HepG2 (cell line): ENCODE data around the gene LEAP2. TPM values are rescaled to one million over a fixed set of nuclear protein-coding genes. Genes with fewer than 3 reads are reported as not detected.
A peak's percentile ranks its signal among the peaks of the same experiment; 100 is the strongest.

Source experiments
- HES4 ChIP-seq: sonication (generic); formaldehyde crosslinking; IDR thresholded peaks from 2 replicates; pipeline ENCODE4 v1.9.0; 2021; ENCODE audit warnings: mild to moderate bottlenecking, missing genetic modification reagents, borderline replicate concordance
- HMGA1 ChIP-seq: sonication (generic); formaldehyde crosslinking; conservative IDR thresholded peaks from 2 replicates; pipeline ENCODE4 v1.4.0; 2020; ENCODE audit warnings: missing genetic modification reagents
- HOXA7 ChIP-seq: sonication (generic); formaldehyde crosslinking; IDR thresholded peaks from 2 replicates; pipeline ENCODE4 v1.8.1; 2022; ENCODE audit warnings: mild to moderate bottlenecking, missing genetic modification reagents, moderate library complexity
- KLF16 ChIP-seq, 2 experiments: sonication (generic) in 1 of 2; formaldehyde crosslinking in 1 of 2; IDR thresholded peaks; 2 replicates each; pipeline versions ENCODE4 v1.6.1 to v1.8.0; 2016 to 2023; ENCODE audit warnings: missing genetic modification reagents in 2 of 2, missing compliant biosample characterization in 1 of 2
- NFRKB ChIP-seq: fragments of 450-650 bp; IDR thresholded peaks from 2 replicates; pipeline ENCODE4 v1.6.1; 2017
- SMAD3 ChIP-seq: sonication (generic); formaldehyde crosslinking; IDR thresholded peaks from 2 replicates; pipeline ENCODE4 v1.4.0; 2020; ENCODE audit warnings: missing genetic modification reagents
- THYN1 ChIP-seq: sonication (generic); formaldehyde crosslinking; IDR thresholded peaks from 2 replicates; pipeline ENCODE4 v1.8.1; 2023; ENCODE audit warnings: low read depth, mild to moderate bottlenecking, moderate library complexity, missing genetic modification reagents, borderline replicate concordance
- ZNF101 ChIP-seq: sonication (generic); formaldehyde crosslinking; IDR thresholded peaks from 2 replicates; pipeline ENCODE4 v1.4.0; 2020; ENCODE audit warnings: mild to moderate bottlenecking, low read depth, missing genetic modification reagents, borderline replicate concordance
- ZNF121 ChIP-seq: sonication (generic); formaldehyde crosslinking; IDR thresholded peaks from 2 replicates; pipeline ENCODE4 v1.5.0; 2020; ENCODE audit warnings: mild to moderate bottlenecking, missing genetic modification reagents
- ZNF160 ChIP-seq: sonication (generic); formaldehyde crosslinking; IDR thresholded peaks from 2 replicates; pipeline ENCODE4 v1.8.0; 2022; ENCODE audit warnings: mild to moderate bottlenecking, inconsistent platforms, missing genetic modification reagents
- ZNF256 ChIP-seq: sonication (generic); formaldehyde crosslinking; conservative IDR thresholded peaks from 2 replicates; pipeline ENCODE4 v1.4.0; 2020; ENCODE audit warnings: missing genetic modification reagents
- ZNF354B ChIP-seq: sonication (generic); formaldehyde crosslinking; IDR thresholded peaks from 2 replicates; pipeline ENCODE4 v1.8.0; 2022; ENCODE audit warnings: mild to moderate bottlenecking, missing genetic modification reagents
- ZNF484 ChIP-seq: sonication (generic); formaldehyde crosslinking; IDR thresholded peaks from 2 replicates; pipeline ENCODE4 v1.5.1; 2020; ENCODE audit warnings: mild to moderate bottlenecking, low read depth, missing genetic modification reagents, borderline replicate concordance
- ZNF781 ChIP-seq: sonication (generic); formaldehyde crosslinking; IDR thresholded peaks from 2 replicates; pipeline ENCODE4 v1.5.1; 2020; ENCODE audit warnings: borderline replicate concordance, mild to moderate bottlenecking, missing genetic modification reagents; ENCODE audit errors: not compliant biosample characterization
- ZNF891 ChIP-seq: sonication (generic); formaldehyde crosslinking; IDR thresholded peaks from 2 replicates; pipeline ENCODE4 v1.5.0; 2020; ENCODE audit warnings: mild to moderate bottlenecking, missing genetic modification reagents
- polyA plus RNA-seq, 8 experiments: library from polyadenylated mRNA; depleted of rRNA in 3 of 8; stranded (reverse) in 7 of 8; unstranded in 1 of 8; fragments of >200 nt; fragmentation: Illumina TruSeq in 4 of 8; extraction: Trizol in 4 of 8; gene quantifications; 2 replicates each; pipeline versions ENCODE4 v1.2.1 to v1.2.3, GENCODE V29; 2011 to 2016; ENCODE audit warnings: low read depth in 4 of 8, missing spikeins in 1 of 8, mixed read lengths in 1 of 8; ENCODE audit not compliant: insufficient read depth in 1 of 8
- total RNA-seq, 5 experiments: library from RNA; depleted of rRNA; stranded (reverse); fragments of >200 nt; fragmentation: Illumina TruSeq; extraction: Trizol; gene quantifications; 2 replicates each; pipeline ENCODE4 v1.2.3, GENCODE V29; 2016; ENCODE audit warnings: low read depth in 1 of 5
- TF ChIP-seq, protein P1 (sequence below): sonication (generic); formaldehyde crosslinking; IDR thresholded peaks from 2 replicates; pipeline ENCODE4 v1.4.0; 2020; ENCODE audit warnings: mild to moderate bottlenecking, missing genetic modification reagents
- TF ChIP-seq, protein P2 (sequence below): sonication (generic); formaldehyde crosslinking; conservative IDR thresholded peaks from 2 replicates; pipeline ENCODE4 v1.4.0; 2020; ENCODE audit warnings: missing genetic modification reagents
- TF ChIP-seq, protein P3 (sequence below): sonication (generic); formaldehyde crosslinking; IDR thresholded peaks from 2 replicates; pipeline ENCODE4 v1.4.0; 2020; ENCODE audit warnings: mild to moderate bottlenecking, low read depth, missing genetic modification reagents
- TF ChIP-seq, protein P4 (sequence below): sonication (generic); formaldehyde crosslinking; IDR thresholded peaks from 2 replicates; pipeline ENCODE4 v1.8.1; 2023; ENCODE audit warnings: missing genetic modification reagents, mild to moderate bottlenecking, borderline replicate concordance
- TF ChIP-seq, protein P5 (sequence below): IDR thresholded peaks from 2 replicates; pipeline ENCODE4 v1.6.1; 2018; ENCODE audit warnings: missing genetic modification reagents, mild to moderate bottlenecking, missing compliant biosample characterization
- TF ChIP-seq, protein P6 (sequence below): sonication (generic); formaldehyde crosslinking; IDR thresholded peaks from 2 replicates; pipeline ENCODE4 v1.4.0; 2020; ENCODE audit warnings: missing genetic modification reagents

The LEAP2 gene
- total and polyA plus RNA-seq, 2 of the 13 experiments (the other 11 are each of a cell fraction or from before 2014, with no cell fraction given) = 23.9 to 51.9 TPM

DNA sequence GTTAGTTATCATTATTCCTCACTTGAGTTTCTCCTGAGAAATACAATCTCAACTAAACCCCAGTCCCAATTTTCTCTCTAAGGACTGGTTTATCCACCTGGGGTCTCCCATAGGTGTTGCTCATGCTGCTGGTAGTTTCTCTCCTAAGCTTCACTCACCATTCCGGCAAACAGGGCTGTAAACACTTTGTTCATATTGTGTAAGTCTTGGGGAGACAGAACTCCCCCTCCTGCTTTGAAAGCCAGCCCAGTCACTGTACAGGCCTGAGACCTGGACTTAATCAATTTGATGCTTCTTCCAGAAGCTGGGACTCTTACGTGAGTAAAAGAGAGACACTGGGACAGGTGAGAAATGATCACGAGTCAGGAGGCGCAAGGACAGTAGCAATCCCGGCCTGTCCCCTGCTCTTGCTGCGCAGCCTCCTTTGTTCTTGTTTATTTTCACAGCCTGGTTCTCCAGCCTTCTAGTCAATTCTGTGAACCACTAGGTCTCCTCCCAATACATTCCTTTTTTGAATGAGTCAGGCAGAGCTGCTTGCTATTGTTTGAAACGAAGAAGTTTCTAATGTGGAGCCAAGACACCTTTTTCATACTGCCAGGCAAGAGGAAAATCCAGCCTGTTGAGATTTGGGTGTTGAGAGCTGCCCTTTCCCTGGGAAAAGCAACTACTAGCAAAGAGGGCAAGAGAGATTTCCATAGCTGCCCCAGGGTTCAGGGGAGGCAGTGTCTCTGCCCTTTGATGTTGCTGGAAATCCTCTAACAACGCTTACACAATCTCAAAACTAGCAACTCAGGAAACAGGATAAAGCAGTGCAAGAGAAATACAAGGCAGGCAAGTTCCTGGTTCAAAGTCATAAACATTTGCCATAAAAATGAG lies 33.8 kb upstream of the LEAP2 start (continued):
- TF ChIP-seq ZNF354B (CRISPR knock-in tag) (no peak), KLF16 (CRISPR knock-in tag; IDR thresholded peaks at IDR 0.05) (no peak), ZNF891 (CRISPR knock-in tag) (no peak), HMGA1 (CRISPR knock-in tag) (no peak), THYN1 (CRISPR knock-in tag) (no peak), NFRKB (no peak), ZNF121 (CRISPR knock-in tag) (no peak), SMAD3 (CRISPR knock-in tag) (no peak), ZNF256 (CRISPR knock-in tag) (no peak), HES4 (CRISPR knock-in tag) (no peak), HOXA7 (CRISPR knock-in tag) (no peak), ZNF484 (no peak), ZNF160 (CRISPR knock-in tag) (no peak), ZNF101 (CRISPR knock-in tag) (no peak), ZNF781 (CRISPR knock-in tag) (no peak)
- TF ChIP-seq, protein P1, sequence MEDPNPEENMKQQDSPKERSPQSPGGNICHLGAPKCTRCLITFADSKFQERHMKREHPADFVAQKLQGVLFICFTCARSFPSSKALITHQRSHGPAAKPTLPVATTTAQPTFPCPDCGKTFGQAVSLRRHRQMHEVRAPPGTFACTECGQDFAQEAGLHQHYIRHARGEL = no peak
- TF ChIP-seq, protein P2, sequence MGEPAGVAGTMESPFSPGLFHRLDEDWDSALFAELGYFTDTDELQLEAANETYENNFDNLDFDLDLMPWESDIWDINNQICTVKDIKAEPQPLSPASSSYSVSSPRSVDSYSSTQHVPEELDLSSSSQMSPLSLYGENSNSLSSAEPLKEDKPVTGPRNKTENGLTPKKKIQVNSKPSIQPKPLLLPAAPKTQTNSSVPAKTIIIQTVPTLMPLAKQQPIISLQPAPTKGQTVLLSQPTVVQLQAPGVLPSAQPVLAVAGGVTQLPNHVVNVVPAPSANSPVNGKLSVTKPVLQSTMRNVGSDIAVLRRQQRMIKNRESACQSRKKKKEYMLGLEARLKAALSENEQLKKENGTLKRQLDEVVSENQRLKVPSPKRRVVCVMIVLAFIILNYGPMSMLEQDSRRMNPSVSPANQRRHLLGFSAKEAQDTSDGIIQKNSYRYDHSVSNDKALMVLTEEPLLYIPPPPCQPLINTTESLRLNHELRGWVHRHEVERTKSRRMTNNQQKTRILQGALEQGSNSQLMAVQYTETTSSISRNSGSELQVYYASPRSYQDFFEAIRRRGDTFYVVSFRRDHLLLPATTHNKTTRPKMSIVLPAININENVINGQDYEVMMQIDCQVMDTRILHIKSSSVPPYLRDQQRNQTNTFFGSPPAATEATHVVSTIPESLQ (CRISPR knock-in tag) = no peak
- TF ChIP-seq, protein P3, sequence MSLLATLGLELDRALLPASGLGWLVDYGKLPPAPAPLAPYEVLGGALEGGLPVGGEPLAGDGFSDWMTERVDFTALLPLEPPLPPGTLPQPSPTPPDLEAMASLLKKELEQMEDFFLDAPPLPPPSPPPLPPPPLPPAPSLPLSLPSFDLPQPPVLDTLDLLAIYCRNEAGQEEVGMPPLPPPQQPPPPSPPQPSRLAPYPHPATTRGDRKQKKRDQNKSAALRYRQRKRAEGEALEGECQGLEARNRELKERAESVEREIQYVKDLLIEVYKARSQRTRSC (CRISPR knock-in tag) = no peak
- TF ChIP-seq, protein P4, sequence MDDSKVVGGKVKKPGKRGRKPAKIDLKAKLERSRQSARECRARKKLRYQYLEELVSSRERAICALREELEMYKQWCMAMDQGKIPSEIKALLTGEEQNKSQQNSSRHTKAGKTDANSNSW (CRISPR knock-in tag) = no peak
- TF ChIP-seq, protein P5, sequence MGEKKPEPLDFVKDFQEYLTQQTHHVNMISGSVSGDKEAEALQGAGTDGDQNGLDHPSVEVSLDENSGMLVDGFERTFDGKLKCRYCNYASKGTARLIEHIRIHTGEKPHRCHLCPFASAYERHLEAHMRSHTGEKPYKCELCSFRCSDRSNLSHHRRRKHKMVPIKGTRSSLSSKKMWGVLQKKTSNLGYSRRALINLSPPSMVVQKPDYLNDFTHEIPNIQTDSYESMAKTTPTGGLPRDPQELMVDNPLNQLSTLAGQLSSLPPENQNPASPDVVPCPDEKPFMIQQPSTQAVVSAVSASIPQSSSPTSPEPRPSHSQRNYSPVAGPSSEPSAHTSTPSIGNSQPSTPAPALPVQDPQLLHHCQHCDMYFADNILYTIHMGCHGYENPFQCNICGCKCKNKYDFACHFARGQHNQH (CRISPR knock-in tag) = peak; percentile 65; the same call in 1 of the 2 replicates
- TF ChIP-seq, protein P6, sequence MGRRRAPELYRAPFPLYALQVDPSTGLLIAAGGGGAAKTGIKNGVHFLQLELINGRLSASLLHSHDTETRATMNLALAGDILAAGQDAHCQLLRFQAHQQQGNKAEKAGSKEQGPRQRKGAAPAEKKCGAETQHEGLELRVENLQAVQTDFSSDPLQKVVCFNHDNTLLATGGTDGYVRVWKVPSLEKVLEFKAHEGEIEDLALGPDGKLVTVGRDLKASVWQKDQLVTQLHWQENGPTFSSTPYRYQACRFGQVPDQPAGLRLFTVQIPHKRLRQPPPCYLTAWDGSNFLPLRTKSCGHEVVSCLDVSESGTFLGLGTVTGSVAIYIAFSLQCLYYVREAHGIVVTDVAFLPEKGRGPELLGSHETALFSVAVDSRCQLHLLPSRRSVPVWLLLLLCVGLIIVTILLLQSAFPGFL (CRISPR knock-in tag) = no peak
